ENCODE results near the gene CTU1.
"Not testable (repeated sequence)": the region's sequence is repeated elsewhere in the genome, so short reads cannot be mapped to it uniquely, and the experiment has no call there.

CTU1 gene

DNA sequence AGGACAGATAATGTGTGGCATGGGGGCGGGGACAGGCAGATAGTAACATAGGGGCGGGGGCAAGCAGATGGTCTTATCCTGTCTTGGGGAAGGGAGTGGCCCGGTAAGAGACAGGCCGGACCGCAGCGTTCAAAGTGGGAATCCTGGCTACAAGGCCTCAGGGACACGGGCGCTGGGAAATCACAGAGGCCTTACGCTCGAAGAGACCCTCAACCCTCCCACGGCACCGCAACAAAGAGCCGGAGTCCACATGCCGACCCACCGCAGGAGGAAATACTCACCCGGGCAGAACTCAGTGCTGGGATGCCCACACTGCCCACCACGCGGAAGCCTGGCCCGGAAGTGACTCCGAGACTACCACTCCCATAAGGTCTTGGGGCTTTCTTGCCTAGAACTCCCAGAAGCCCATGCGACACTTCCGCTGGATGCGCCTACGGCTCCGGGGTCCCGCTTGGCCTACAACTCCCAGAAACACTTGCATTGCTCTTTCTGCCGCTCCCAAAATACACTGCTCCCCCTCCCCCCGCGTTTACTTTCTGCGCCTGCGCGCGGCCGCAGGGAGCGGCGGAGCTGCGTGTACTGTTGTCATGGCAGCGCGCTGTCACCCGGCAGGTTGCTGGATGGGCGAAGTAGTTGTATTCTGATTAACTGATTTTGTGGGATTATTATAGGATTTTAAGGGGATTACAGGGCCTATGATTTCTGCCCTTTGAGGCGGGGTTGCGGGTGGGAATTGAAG, at the start of gene CTU1:
TSS of gene CTU1 (minus strand) at position 344 of the 739 bp plus-strand sequence. CDS start 3,840 bp downstream, outside the sequence.
- DNase-seq = peak; percentile 99

DNA sequence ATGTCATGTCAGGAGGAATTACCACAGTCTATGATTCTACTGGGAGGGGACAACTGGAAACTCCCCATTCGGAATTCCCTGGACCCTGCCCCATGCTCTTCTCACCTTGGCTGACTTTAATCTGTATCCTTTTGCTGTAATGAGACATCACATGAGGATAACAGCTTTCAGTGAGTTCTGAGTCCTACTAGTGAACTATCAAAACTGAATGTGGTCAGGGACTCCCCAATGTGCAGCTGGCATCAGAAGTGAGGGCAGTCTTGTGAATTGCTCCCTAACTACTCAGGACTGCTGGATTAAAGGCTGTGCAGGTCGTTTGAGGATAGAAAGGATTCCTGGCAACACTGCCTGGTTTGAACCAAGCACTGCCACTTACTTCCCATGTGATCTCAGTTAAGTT, 49.1 kb upstream of the CTU1 start:
- DNase-seq = no peak

DNA sequence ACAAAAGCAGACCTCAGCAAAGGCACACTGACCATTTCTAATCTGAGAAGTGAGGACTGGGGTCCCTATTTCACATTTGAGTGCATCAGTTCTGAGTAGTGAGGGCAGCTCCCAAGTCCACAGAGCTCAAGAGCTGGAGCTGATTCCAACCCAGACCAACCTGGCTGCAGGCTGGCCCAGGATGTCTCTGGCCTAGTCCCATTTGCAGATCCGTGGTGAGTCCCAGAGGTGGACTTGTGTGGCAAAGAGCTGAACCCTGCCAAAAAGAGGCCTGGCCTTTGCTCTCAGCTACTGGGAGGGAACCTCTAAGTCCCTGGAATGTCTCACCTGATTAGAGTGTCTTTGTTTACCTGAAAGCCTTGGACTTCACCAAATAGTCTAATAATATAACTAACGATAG, 48.5 kb upstream of the CTU1 start:
- DNase-seq = no peak

GRCh38 chr19:51150627-51151026, 42.4 kb upstream of the CTU1 start:
- DNase-seq = no peak

- DNase-seq = no peak
These were observed 40.4 kb upstream of the CTU1 start for GRCh38 chr19:51148580-51148979.

DNA sequence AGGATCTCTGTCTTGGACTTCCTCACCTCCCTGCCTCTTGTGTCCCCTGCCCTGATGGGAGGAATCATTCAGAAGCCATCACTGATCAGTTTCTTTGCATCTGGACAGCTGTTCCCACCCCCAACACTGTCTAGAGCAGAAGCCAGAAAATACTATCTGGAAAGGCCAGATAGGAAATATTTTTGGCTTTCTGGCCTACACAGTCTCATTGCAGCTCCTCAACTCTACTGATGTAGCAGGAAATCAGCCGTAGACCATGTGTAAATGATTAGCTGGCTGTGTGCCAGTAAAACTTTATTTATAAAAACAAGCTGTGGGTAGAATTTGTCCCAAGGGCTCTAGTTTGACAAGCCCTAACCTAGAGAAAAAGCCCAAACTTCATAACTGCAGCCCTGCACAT, 39.5 kb upstream of the CTU1 start:
- DNase-seq = no peak

DNA sequence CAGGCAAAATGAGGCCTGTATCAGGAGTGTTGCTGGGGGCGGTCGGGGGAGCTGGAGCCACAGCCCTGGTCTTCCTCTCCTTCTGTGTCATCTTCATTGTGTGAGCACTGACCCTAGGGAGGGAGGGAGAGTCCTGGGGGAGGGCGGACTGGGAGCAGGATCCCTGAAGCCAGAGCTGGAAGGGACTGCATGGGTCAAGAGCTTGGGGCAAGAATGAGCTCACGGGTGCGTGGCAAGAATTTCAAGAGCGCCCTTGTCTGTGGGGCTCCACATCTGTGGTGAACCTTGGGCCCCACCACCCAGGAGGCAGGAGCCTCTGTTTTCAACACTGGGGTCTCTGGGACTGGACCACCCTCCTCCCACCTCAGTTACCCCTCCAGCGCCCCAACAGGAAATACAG, 38.5 kb upstream of the CTU1 start:
- no peak for DNase-seq

GRCh38 chr19:51145916-51146493, 37.8 kb upstream of the CTU1 start:
- no peak for DNase-seq

DNA sequence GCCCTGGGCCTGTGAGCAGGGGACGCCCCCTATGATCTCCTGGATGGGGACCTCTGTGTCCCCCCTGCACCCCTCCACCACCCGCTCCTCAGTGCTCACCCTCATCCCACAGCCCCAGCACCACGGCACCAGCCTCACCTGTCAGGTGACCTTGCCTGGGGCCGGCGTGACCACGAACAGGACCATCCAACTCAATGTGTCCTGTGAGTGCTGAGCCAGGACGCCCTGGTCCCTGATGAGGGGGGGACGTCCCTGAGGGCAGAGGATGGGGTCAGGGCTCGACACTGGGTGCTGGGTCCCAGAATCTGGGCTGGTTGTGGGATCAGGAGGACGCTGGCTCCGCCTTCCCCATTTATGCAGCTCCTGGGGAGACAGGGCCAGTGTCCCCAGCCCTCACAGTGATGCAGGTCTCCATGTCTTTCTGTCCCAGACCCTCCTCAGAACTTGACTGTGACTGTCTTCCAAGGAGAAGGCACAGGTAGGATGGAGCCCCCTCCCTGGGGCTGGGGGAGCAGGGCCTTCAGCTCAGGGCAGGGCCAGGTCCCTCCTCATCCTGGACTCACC, 36.4 kb upstream of the CTU1 start:
- no peak for DNase-seq

GRCh38 chr19:51143486-51143885, 35.3 kb upstream of the CTU1 start:
- no peak for DNase-seq

GRCh38 chr19:51142809-51143475, 34.7 kb upstream of the CTU1 start:
- not testable (repeated sequence) for DNase-seq

DNA sequence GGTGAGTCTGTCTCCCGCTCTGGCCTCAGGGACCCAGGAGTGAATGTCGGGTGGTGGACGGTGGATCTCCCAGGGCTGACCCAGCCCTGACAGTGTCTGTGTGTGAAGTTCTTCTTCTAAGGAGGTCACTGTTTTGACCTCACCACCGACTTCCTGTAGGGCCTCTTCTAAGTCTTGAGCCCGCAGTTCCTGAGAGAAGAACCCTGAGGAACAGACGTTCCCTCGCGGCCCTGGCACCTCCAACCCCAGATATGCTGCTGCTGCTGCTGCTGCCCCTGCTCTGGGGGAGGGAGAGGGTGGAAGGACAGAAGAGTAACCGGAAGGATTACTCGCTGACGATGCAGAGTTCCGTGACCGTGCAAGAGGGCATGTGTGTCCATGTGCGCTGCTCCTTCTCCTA, 33.9 kb upstream of the CTU1 start, which contains the start of gene SIGLEC7:
TSS of gene SIGLEC7 (plus strand) at position 183 of the 400 bp plus-strand sequence. CDS start at position 252, 69 bp downstream.
- DNase-seq = no peak

- no peak for DNase-seq
These were observed 33.0 kb upstream of the CTU1 start for GRCh38 chr19:51141181-51141580.

DNA sequence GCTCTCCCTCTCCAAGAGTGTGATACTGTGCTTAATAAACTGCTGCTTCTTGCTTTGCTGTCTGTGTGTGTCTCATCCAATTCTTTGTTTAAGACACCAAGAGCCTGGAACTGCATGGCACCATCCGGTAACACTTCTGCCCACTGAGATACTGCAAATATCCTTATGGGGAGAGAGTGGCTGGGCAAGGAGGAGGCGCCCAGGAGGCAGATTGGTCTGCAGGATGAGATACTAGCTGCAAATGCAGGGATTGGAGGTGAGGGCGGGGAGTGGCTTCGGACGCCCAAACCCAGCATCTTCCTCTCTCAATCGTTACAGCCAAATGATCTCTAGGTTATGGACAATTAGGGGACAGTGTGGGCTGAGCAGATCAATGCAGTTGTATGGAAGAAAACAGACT, 32.2 kb upstream of the CTU1 start:
- no peak for DNase-seq

GRCh38 chr19:51139299-51140014, 31.2 kb upstream of the CTU1 start:
- DNase-seq = no peak

- no peak for DNase-seq
These were observed 30.4 kb upstream of the CTU1 start for GRCh38 chr19:51138549-51138979.

DNA sequence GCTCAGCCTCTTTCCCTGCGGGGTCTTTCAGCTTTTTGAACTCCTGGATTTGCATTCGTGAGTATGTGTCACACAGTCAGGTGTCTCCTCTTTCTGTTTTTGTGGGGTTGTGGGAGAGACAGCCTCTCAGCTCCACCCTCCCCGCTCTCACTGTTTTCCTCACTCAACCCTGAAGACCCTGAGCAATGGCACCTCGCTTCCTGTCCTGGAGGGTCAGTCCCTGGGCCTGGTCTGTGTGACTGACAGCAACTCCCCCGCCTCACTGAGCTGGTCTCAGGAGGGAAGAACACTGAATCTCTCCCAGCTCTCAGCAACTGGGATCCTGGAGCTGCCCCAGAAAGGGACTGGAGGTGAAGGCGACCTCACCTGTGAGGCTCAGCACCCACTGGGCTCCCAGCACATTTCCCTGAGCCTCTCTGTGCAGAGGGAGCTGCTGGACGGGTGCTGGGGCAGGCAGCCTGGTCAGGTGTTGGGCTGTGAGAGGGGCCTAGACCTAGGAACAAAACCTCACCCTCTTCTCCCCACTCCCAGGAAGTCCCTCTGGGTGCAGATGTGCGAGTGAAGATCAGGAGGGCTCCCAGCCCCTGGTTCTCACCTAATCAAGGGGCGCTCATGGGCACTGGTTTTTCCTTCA, 29.7 kb upstream of the CTU1 start:
- DNase-seq = no peak

GRCh38 chr19:51136851-51137551, 28.8 kb upstream of the CTU1 start:
- no peak for DNase-seq

GRCh38 chr19:51135986-51136762, 28.0 kb upstream of the CTU1 start:
- DNase-seq = no peak

GRCh38 chr19:51135004-51135403, 26.8 kb upstream of the CTU1 start:
- no peak for DNase-seq
